IMR-90 (cell line): ENCODE measurements around the gene RPS6KB1. TPM values are rescaled to one million over a fixed set of nuclear protein-coding genes. Genes with fewer than 3 reads are reported as not detected.

Source experiments
- ATAC-seq: fragments of 200-7000 bp; cut with Tn5 transposase; 2 replicates; pipeline ENCODE4 v1.9.1; 2020; ENCODE audit warnings: low read depth, mild to moderate bottlenecking, moderate library complexity
- BruUV-seq: library from RNA; stranded (reverse); fragments of 400-500 nt; replicated peaks from 2 replicates; lab custom pipeline; 2021; lab: Mats Ljungman, UMichigan
- CTCF ChIA-PET: fragments of 300-600 bp; formaldehyde crosslinking; extraction: SDS; loops from one replicate; lab custom pipeline; 2021; ENCODE audit warnings: antibody characterized with exemption; lab: Yijun Ruan, JAX
- POLR2A ChIA-PET: fragments of 300-600 bp; sonication (Branson Sonifier 250); formaldehyde crosslinking; loops from one replicate; lab custom pipeline; 2022; ENCODE audit warnings: antibody characterized with exemption; ENCODE audit not compliant: unreplicated experiment; lab: Charles Lee
- DNase-seq: peaks from one replicate; pipeline ENCODE4 v3.0.0; 2013
- H2AFZ ChIP-seq: replicated peaks from 2 replicates; pipeline ENCODE3; 2013; ENCODE audit warnings: low read length, mild to moderate bottlenecking; ENCODE audit not compliant: poor library complexity
- H2AK5ac ChIP-seq: 2 replicates; pipeline ENCODE4 v1.6.1; 2013; ENCODE audit warnings: low read depth, low read length, inconsistent platforms
- H2AK9ac ChIP-seq: replicated peaks from 2 replicates; pipeline ENCODE3; 2013; ENCODE audit warnings: mild to moderate bottlenecking, low read depth, low read length, moderate library complexity; ENCODE audit not compliant: poor library complexity
- H2BK120ac ChIP-seq: 2 replicates; pipeline ENCODE4 v1.6.1; 2013; ENCODE audit warnings: low read depth, low read length, inconsistent platforms
- H2BK15ac ChIP-seq: 3 replicates; pipeline ENCODE4 v1.6.1; 2013; ENCODE audit warnings: low read depth, low read length, inconsistent platforms
- H2BK20ac ChIP-seq: 2 replicates; pipeline ENCODE4 v1.6.1; 2013; ENCODE audit warnings: low read depth, mild to moderate bottlenecking, inconsistent platforms, low read length, moderate library complexity
- H2BK5ac ChIP-seq: 2 replicates; pipeline ENCODE4 v1.6.1; 2013; ENCODE audit warnings: mild to moderate bottlenecking, low read depth, low read length, inconsistent platforms; ENCODE audit not compliant: poor library complexity, severe bottlenecking
- H3K14ac ChIP-seq: replicated peaks from 2 replicates; pipeline ENCODE4 v1.6.1; 2013; ENCODE audit warnings: low read depth, low read length, inconsistent platforms
- H3K18ac ChIP-seq: 2 replicates; pipeline ENCODE4 v1.6.1; 2013; ENCODE audit warnings: low read depth, low read length, control low read depth
- H3K23ac ChIP-seq: 2 replicates; pipeline ENCODE4 v1.6.1; 2013; ENCODE audit warnings: low read depth, low read length, inconsistent platforms
- H3K27ac ChIP-seq: 2 replicates; pipeline ENCODE4 v1.5.1; 2013; ENCODE audit warnings: mild to moderate bottlenecking, control low read depth, low read length; ENCODE audit not compliant: insufficient read depth
- H3K27me3 ChIP-seq: 2 replicates; pipeline ENCODE4 v1.6.1; 2013; ENCODE audit warnings: low read length; ENCODE audit not compliant: control insufficient read depth, insufficient read depth
- H3K36me3 ChIP-seq: 2 replicates; pipeline ENCODE4 v1.6.1; 2013; ENCODE audit warnings: low read length, mixed read lengths; ENCODE audit not compliant: control insufficient read depth, insufficient read depth
- H3K4ac ChIP-seq: 2 replicates; pipeline ENCODE4 v1.6.1; 2013; ENCODE audit warnings: low read depth, low read length, inconsistent platforms
- H3K4me1 ChIP-seq: 2 replicates; pipeline ENCODE4 v1.6.1; 2013; ENCODE audit warnings: low read length, mixed read lengths; ENCODE audit not compliant: control insufficient read depth, insufficient read depth
- H3K4me2 ChIP-seq: 2 replicates; pipeline ENCODE4 v1.6.1; 2013; ENCODE audit warnings: low read depth, mild to moderate bottlenecking, control low read depth, low read length, moderate library complexity
- H3K4me3 ChIP-seq: 2 replicates; pipeline ENCODE4 v1.5.1; 2013; ENCODE audit warnings: low read depth, mild to moderate bottlenecking, control low read depth, low read length, moderate library complexity; ENCODE audit not compliant: insufficient read depth
- H3K56ac ChIP-seq: 2 replicates; pipeline ENCODE4 v1.6.1; 2013; ENCODE audit warnings: low read length, inconsistent platforms; ENCODE audit not compliant: insufficient read depth; ENCODE audit errors: extremely low read depth
- H3K79me1 ChIP-seq, 2 experiments: 2 replicates each; pipeline ENCODE4 v1.6.1; 2013; ENCODE audit warnings: low read length in 2 of 2, inconsistent platforms in 1 of 2, low read depth in 1 of 2
- H3K9ac ChIP-seq: 2 replicates; pipeline ENCODE4 v1.6.1; 2013; ENCODE audit warnings: low read depth, low read length, control low read depth
- H3K9me1 ChIP-seq: 2 replicates; pipeline ENCODE4 v1.6.1; 2013; ENCODE audit warnings: low read length, inconsistent platforms; ENCODE audit not compliant: insufficient read depth
- H3K9me3 ChIP-seq: 2 replicates; pipeline ENCODE4 v1.6.1; 2013; ENCODE audit warnings: low read length; ENCODE audit not compliant: control insufficient read depth, insufficient read depth
- H4K20me1 ChIP-seq: 2 replicates; pipeline ENCODE4 v1.6.1; 2013; ENCODE audit warnings: low read length, inconsistent platforms; ENCODE audit not compliant: insufficient read depth
- H4K5ac ChIP-seq: 2 replicates; pipeline ENCODE4 v1.6.1; 2013; ENCODE audit warnings: mild to moderate bottlenecking, low read depth, low read length, control low read depth
- H4K8ac ChIP-seq, 2 experiments: 2 replicates each; pipeline ENCODE4 v1.6.1; 2013; ENCODE audit warnings: low read depth in 2 of 2, low read length in 2 of 2, control low read depth in 1 of 2, inconsistent platforms in 1 of 2
- H4K91ac ChIP-seq: 2 replicates; pipeline ENCODE4 v1.6.1; 2013; ENCODE audit warnings: low read depth, low read length, inconsistent platforms; ENCODE audit not compliant: insufficient read depth
- BHLHE40 ChIP-seq: fragments of 150-350 bp; IDR thresholded peaks from 2 replicates; pipeline ENCODE4 v1.6.1; 2016; ENCODE audit warnings: mild to moderate bottlenecking, low read depth, low read length
- CEBPB ChIP-seq: IDR thresholded peaks from 2 replicates; pipeline ENCODE4 v1.6.1; 2012; ENCODE audit warnings: low read depth, low read length, improper control_type of control experiment
- CHD1 ChIP-seq: IDR thresholded peaks from 2 replicates; pipeline ENCODE4 v1.6.1; 2012; ENCODE audit warnings: low read depth, low read length, improper control_type of control experiment
- FOS ChIP-seq: fragments of 150-350 bp; IDR thresholded peaks from 2 replicates; pipeline ENCODE4 v1.6.1; 2016; ENCODE audit warnings: low read depth, low read length
- MAFK ChIP-seq: IDR thresholded peaks from 2 replicates; pipeline ENCODE4 v1.6.1; 2012; ENCODE audit warnings: low read depth, low read length, improper control_type of control experiment
- MAZ ChIP-seq: IDR thresholded peaks from 2 replicates; pipeline ENCODE4 v1.6.1; 2012; ENCODE audit warnings: low read depth, mild to moderate bottlenecking, low read length, improper control_type of control experiment, moderate library complexity, borderline replicate concordance
- MXI1 ChIP-seq: IDR thresholded peaks from 2 replicates; pipeline ENCODE4 v1.6.1; 2012; ENCODE audit warnings: low read depth, mild to moderate bottlenecking, low read length, moderate library complexity, borderline replicate concordance
- NFE2L2 ChIP-seq: fragments of 150-350 bp; IDR thresholded peaks from 2 replicates; pipeline ENCODE4 v1.6.1; 2016; ENCODE audit warnings: low read depth, mild to moderate bottlenecking, low read length
- POLR2A ChIP-seq: IDR thresholded peaks from 2 replicates; pipeline ENCODE4 v1.6.1; 2012; ENCODE audit warnings: mild to moderate bottlenecking, low read depth, low read length
- RAD21 ChIP-seq: IDR thresholded peaks from 2 replicates; pipeline ENCODE4 v1.6.1; 2012; ENCODE audit warnings: low read length, improper control_type of control experiment
- RCOR1 ChIP-seq: IDR thresholded peaks from 2 replicates; pipeline ENCODE4 v1.6.1; 2012; ENCODE audit warnings: mild to moderate bottlenecking, low read length, improper control_type of control experiment; ENCODE audit not compliant: insufficient replicate concordance
- RFX5 ChIP-seq: IDR thresholded peaks from 2 replicates; pipeline ENCODE4 v1.8.0; 2012; ENCODE audit warnings: low read depth, mild to moderate bottlenecking, low read length, moderate library complexity
- SMC3 ChIP-seq: fragments of 150-350 bp; IDR thresholded peaks from 2 replicates; pipeline ENCODE4 v1.6.1; 2016; ENCODE audit warnings: low read depth, mild to moderate bottlenecking, antibody characterized with exemption, low read length, moderate library complexity
- USF2 ChIP-seq: fragments of 150-350 bp; IDR thresholded peaks from 2 replicates; pipeline ENCODE4 v1.6.1; 2017; ENCODE audit warnings: mild to moderate bottlenecking, antibody characterized with exemption, low read length, low read depth
- WGBS, 2 experiments: methylation state at CpG; one replicate each; pipeline versions ENCODE4 v1.1.5 to v1.1.7; 2013; ENCODE audit warnings: missing lambda C conversion rate in 2 of 2; ENCODE audit not compliant: insufficient read length in 1 of 2; ENCODE audit errors: extremely low coverage in 2 of 2; 5-methylcytosine and 5-hydroxymethylcytosine counted together
- dilution Hi-C: fragments of 300-500 bp; cut with HindIII; formaldehyde crosslinking; loops from one replicate; pipeline ENCODE4 v1.14.3; 2018; ENCODE audit warnings: low sequenced_read_pairs; ENCODE audit not compliant: unreplicated experiment
- in situ Hi-C: fragments of 300-500 bp; cut with MboI; formaldehyde crosslinking; loops from 3 replicates; pipeline ENCODE4 v1.14.3; 2019; ENCODE audit warnings: low sequenced_read_pairs, inconsistent platforms, mixed read lengths
- intact Hi-C: fragments of 100-400 bp; cut with micrococcal nuclease; formaldehyde crosslinking; loops from 2 replicates; pipeline ENCODE4 v1.10.0; 2022
- polyA plus RNA-seq, 3 experiments: library from polyadenylated mRNA; depleted of rRNA; stranded (reverse); fragments of >200 nt; gene quantifications; 2 replicates each; pipeline ENCODE4 v1.2.3, GENCODE V29; 2012; ENCODE audit warnings: low replicate concordance in 1 of 3
- total RNA-seq: library from RNA; depleted of rRNA; stranded (reverse); fragments of >200 nt; gene quantifications from 2 replicates; pipeline ENCODE4 v1.2.3, GENCODE V29; 2012
- TF ChIP-seq, protein P1 (sequence below): fragments of 150-350 bp; IDR thresholded peaks from 2 replicates; pipeline ENCODE4 v1.6.1; 2016; ENCODE audit warnings: low read depth, mild to moderate bottlenecking, low read length, moderate library complexity, borderline replicate concordance

The RPS6KB1 gene
- total and polyA plus RNA-seq, 2 of the 4 experiments (the other 2 are of a cell fraction) = 11.7 to 20.3 TPM

GRCh38 chr17:59869941-59870218 is 23.0 kb upstream of the RPS6KB1 start:
- Histone ChIP-seq H3K27me3 (no peaks in the 10 kb centered on the region), H3K36me3 (peaks cover 1% of the 10 kb centered on the region; the same call in 1 of the 2 replicates), H3K9ac (no peak overlapping the region), H3K27ac (no peak overlapping the region), H3K23ac (no peak overlapping the region), H3K4me1 (no peaks in the 10 kb centered on the region), H3K14ac (no peak overlapping the region), H4K8ac (no peak overlapping the region), H2BK20ac (no peak overlapping the region), H2BK15ac (no peak overlapping the region), H2BK120ac (no peak overlapping the region), H3K4me3 (no peak overlapping the region), H3K4me2 (no peak overlapping the region), H3K9me3 (no peaks in the 10 kb centered on the region), H4K20me1 (no peaks in the 10 kb centered on the region), H3K4ac (no peak overlapping the region), H3K9me1 (no peaks in the 10 kb centered on the region; the same call in 1 of the 2 replicates), H2BK5ac (no peak overlapping the region), H2AK9ac (no peak overlapping the region), H3K79me1 (no peaks in the 10 kb centered on the region), H4K5ac (no peak overlapping the region), H3K18ac (no peak overlapping the region), H3K56ac (no peak overlapping the region), H4K91ac (no peak overlapping the region), H2AFZ (no peak overlapping the region), H2AK5ac (no peak overlapping the region)
- no CpG with 5 or more reads among the region's 1 CpG for WGBS, 2 experiments
- TF ChIP-seq RCOR1 (no peak), MAFK (no peak), FOS (no peak), NFE2L2 (no peak), MXI1 (no peak), USF2 (no peak), RAD21 (no peak), BHLHE40 (no peak), RFX5 (no peak), POLR2A (no peak), CHD1 (no peak), CEBPB (no peak), MAZ (no peak), SMC3 (no peak)
- TF ChIP-seq, protein P1, sequence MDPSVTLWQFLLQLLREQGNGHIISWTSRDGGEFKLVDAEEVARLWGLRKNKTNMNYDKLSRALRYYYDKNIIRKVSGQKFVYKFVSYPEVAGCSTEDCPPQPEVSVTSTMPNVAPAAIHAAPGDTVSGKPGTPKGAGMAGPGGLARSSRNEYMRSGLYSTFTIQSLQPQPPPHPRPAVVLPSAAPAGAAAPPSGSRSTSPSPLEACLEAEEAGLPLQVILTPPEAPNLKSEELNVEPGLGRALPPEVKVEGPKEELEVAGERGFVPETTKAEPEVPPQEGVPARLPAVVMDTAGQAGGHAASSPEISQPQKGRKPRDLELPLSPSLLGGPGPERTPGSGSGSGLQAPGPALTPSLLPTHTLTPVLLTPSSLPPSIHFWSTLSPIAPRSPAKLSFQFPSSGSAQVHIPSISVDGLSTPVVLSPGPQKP = no peak
- dilution Hi-C loops = no loop called here
- intact Hi-C loops = no loop called here
- no peak for DNase-seq
- in situ Hi-C loops = no loop called here
- BruUV-seq = no TSS peak
- no peak for ATAC-seq
- CTCF ChIA-PET = interaction anchor here (0.6 kb wide), 1 partner anchor 19 kb away, joined by 3 read pairs; no protein-coding TSS in a partner anchor
- POLR2A ChIA-PET = no interaction called here
